ENCODE data around the gene PAIP1. TPM values are rescaled to one million over a fixed set of nuclear protein-coding genes. Genes with fewer than 3 reads are reported as not detected.
"Not testable (repeated sequence)": the region's sequence is repeated elsewhere in the genome, so short reads cannot be mapped to it uniquely, and the experiment has no call there.

The PAIP1 gene
- total RNA-seq, 6 experiments from 2014 or later = 36.0 to 56.3 (median 49.3) TPM

GRCh38 chr5:43582082-43583005 lies 25.5 kb upstream of the PAIP1 start:
- DNase-seq (no peak), ATAC-seq (peak; percentile 72 to 98 (median 90))
- 64% methylated on average over 4 of the region's 4 CpGs for WGBS (ENCODE audit: insufficient coverage, low coverage, low lambda C conversion rate, missing lambda C conversion rate)
- H3K36me3 ChIP-seq = no peaks in the 10 kb centered on the region
- TF ChIP-seq POLR2A (IDR thresholded peaks at IDR 0.05) (no peak), CTCF (IDR thresholded peaks at IDR 0.05) (no peak)
- intact Hi-C loops (cut with DNase I) = no loop called here
- no peak overlapping the region for H3K4me3 ChIP-seq
- H3K4me1 ChIP-seq = peaks cover 0 to 13% (median 6%) of the 10 kb centered on the region in 4 donors
- no peaks in the 10 kb centered on the region for H3K9me3 ChIP-seq
- H3K27ac ChIP-seq = peak overlapping the region in 1 of 3 donors; percentile 35
- H3K27me3 ChIP-seq = no peaks in the 10 kb centered on the region

GRCh38 chr5:43581398-43581797 lies 24.5 kb upstream of the PAIP1 start:
- WGBS (ENCODE audit: insufficient coverage, low coverage, low lambda C conversion rate, missing lambda C conversion rate) = 100% methylated on average over 1 of the region's 1 CpG
- DNase-seq = no peak

DNA sequence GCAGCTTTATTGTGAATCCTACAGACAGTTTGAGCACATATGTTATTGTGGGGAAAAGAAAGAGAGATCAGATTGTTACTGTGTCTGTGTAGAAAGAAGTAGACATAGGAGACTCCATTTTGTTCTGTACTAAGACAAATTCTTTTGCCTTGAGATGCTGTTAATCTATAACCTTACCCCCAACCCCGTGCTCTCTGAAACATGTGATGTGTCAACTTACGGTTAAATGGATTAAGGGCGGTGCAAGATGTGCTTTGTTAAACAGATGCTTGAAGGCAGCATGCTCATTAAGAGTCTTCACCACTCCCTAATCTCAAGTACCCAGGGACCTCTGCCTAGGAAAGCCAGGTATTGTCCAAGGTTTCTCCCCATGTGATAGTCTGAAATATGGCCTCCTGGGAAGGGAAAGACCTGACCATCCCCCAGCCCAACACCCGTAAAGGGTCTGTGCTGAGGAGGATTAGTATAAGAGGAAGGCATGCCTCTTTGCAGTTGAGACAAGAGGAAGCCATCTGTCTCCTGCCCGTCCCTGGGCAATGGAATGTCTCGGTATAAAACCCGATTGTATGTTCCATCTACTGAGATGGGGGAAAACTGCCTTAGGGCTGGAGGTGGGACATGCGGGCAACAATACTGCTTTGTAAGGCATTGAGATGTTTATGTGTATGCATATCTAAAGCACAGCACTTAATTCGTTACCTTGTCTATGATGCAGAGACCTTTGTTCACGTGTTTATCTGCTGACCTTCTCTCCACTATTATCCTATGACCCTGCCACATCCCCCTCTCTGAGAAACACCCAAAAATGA lies 23.7 kb upstream of the PAIP1 start:
- DNase-seq; H3K27me3 ChIP-seq; H3K27ac ChIP-seq; H3K9me3 ChIP-seq; ATAC-seq; intact Hi-C loops (cut with DNase I); H3K4me3 ChIP-seq; H3K36me3 ChIP-seq: not testable (repeated sequence)
- peaks cover 0 to 13% (median 6%) of the 10 kb centered on the region in 4 donors for H3K4me1 ChIP-seq
- WGBS (ENCODE audit: insufficient coverage, low coverage, low lambda C conversion rate, missing lambda C conversion rate) = 83% methylated on average over 6 of the region's 10 CpGs

More at GRCh38 chr5:43581398-43581797, 24.5 kb upstream of the PAIP1 start:
- H3K36me3 ChIP-seq = no peaks in the 10 kb centered on the region
- TF ChIP-seq CTCF (IDR thresholded peaks at IDR 0.05) = no peak
- TF ChIP-seq POLR2A (IDR thresholded peaks at IDR 0.05) = no peak
- no peak for ATAC-seq
- no peak overlapping the region for H3K4me3 ChIP-seq
- H3K9me3 ChIP-seq = no peaks in the 10 kb centered on the region
- peaks cover 0 to 13% (median 6%) of the 10 kb centered on the region in 4 donors for H3K4me1 ChIP-seq
- H3K27ac ChIP-seq = no peak overlapping the region
- H3K27me3 ChIP-seq = no peaks in the 10 kb centered on the region
- intact Hi-C loops (cut with DNase I) = no loop called here

DNA sequence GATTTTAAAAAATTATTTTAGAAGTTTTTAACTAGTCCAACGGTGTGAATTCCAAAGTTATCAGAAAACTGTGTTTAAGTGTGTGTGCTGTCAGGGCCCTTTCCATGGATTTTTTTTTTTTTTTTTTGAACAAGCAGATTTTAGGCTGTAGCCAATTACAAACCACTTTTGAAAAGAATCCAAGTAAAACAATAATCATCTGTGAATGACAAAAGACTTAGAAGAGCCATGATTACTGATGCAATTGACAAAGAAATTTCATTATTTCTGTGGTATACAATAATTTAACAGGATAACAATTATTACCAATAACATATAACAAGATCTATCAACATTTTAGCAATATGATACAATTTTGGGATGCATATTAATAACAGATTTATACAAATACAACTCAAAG lies 16.2 kb upstream of the PAIP1 start:
- TF ChIP-seq POLR2A (IDR thresholded peaks at IDR 0.05) (no peak), CTCF (IDR thresholded peaks at IDR 0.05) (no peak)
- H3K4me3 ChIP-seq = no peak overlapping the region
- no peaks in the 10 kb centered on the region for H3K27me3 ChIP-seq
- H3K27ac ChIP-seq = no peak overlapping the region
- H3K4me1 ChIP-seq = peaks cover 0 to 5% (median 0%) of the 10 kb centered on the region in 4 donors
- ATAC-seq (no peak), DNase-seq (no peak)
- 44% methylated on average over 1 of the region's 1 CpG for WGBS (ENCODE audit: insufficient coverage, low coverage, low lambda C conversion rate, missing lambda C conversion rate)
- H3K36me3 ChIP-seq = peaks cover 0 to 4% (median 0%) of the 10 kb centered on the region in 4 donors
- intact Hi-C loops (cut with DNase I) = no loop called here
- H3K9me3 ChIP-seq = no peaks in the 10 kb centered on the region

Measured in right lobe of liver (tissue), 6 donors.